HG02678 (cell line): ENCODE results near the gene DLGAP1.
A peak's percentile ranks its signal among the peaks of the same experiment; 100 is the strongest.
"Not testable (repeated sequence)": the region's sequence is repeated elsewhere in the genome, so short reads cannot be mapped to it uniquely, and the experiment has no call there.

Experiments used
- ATAC-seq: cut with Tn5 transposase; IDR thresholded peaks from one replicate; pipeline ENCODE4 v1.9.1; 2021; ENCODE audit warnings: mild to moderate bottlenecking, moderate library complexity; ENCODE audit not compliant: unreplicated experiment

DLGAP1 gene

DNA sequence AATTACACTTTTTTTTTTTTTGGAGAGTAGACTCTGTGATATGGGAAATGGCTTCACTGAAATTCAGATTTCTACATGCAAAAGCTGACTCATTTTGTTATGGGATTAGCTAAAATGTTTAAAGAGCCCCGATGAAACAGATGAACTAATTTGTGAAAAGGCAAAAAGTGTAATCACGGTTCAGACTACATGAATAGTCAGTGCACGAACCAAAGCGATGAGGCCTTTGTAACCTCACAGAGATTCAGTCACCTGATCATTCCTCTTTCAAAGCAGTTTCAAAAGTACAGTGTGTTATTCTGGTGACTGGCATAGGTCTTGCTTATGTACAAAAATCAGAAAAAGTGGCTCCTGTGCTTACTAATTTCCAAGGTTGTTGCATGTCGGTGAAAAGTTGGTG is 960.5 kb downstream of the DLGAP1 start:
- ATAC-seq = no peak

DNA sequence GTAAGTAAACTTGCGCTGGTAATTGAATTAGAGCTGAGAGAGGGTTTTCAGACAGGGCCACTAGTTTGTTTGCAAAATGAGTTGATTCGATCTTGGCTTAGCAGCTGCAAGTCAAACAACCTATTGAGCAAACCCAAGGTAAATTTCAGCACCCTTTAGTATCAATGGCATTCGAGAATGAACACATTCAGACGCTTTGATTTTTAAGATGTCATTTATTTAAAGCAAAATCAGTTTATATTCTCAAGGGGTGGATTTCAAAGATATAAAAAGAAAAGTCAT is 960.9 kb downstream of the DLGAP1 start:
- no peak for ATAC-seq

DNA sequence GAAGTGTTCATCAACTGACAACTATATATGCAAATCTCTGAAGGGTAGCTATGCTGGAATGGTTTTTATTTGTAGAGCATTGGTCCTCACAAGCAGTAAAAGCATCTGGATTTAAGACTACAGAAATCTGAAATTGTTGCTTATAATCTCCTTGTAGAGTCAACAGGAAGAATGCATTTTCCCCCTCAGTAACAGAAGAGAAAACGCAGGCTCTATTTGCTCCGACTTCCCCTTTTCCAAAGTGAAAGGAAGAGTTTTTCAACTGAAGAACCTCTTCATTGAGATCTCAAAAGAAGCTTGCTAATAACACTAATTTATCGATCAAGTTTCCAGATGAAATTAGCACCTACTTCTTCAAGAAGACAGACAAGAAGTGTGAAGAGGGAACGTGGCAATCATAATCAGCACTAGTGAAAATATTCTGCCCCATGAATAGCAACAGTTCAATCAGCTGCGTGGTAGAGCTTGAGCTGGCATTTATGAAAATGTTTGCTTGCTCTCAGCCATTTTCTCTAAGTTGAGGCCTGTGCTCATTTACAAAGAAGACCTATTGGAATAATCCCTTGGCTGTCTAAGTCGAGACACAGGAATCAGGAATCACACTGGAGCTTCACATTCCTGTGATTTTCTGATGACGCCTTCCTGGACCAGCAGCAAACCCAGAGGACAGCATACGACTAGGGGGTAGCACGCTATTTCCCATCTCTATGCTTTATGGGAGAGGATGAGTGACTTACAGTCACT is 961.4 kb downstream of the DLGAP1 start:
- ATAC-seq = no peak

DNA sequence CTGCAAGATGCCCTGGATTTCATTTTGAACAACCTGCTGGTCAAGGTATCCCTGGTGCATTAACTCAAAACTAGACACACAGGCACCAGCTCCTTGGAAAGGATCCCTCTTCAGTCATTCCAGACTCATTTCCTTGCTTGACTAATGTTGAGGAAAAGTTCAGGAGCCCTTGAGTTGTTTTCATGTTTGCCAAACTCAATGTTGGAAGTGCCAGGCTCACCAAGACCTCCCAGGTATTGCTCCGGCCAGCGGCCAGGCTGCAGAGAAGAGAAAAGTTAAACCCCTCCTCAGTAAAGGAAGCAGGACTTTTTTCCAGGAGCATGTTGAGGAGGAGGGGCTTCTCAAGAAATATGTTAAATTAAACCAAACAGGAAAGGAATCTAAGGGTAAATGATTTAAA is 962.4 kb downstream of the DLGAP1 start:
- ATAC-seq = no peak

DNA sequence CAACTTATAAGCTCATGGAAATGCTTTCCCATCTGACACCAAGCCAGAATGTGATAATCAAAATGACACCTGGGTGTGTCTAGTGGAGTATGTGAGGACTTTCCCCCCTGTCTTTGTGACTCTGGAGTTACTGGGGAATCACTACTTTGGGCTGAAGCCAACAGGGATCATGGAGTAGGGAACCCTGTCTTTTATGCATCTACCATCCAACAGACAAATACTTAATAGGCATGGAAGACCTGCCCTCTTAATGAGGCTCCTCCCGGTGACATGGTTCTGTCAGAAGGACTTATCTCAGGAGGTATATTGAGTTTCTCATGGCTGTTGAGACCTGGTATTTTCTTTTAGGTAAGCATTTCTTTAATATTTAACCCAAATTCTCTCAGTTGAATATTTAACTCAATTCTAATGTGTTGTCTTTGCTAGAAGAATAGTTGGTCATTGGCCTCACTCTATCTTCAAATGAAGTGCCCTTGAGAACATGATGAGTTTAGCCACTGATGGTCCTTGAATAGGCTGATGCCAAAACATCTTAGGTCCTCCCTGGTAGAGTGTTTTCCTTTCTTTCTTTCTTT is 963.0 kb downstream of the DLGAP1 start:
- ATAC-seq = no peak

DNA sequence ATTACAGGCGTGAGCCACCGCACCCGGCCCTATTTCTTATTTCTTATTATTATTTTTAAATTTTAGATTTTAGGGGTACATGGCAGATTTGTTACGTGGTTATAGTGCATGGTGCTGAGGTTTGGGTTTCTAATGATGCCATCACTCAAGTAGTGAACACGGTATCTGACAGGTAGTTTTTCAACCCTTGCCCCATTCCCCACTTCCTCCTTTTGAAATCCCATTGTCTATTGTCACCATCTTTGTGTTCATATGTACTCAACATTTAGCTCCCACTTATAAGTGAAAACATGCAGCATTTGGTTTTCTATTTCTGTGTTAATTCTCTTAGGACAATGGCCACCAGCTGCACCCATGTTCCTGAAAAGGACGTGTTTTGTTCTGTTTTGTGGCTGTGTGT is 965.6 kb downstream of the DLGAP1 start:
- ATAC-seq = no peak

DNA sequence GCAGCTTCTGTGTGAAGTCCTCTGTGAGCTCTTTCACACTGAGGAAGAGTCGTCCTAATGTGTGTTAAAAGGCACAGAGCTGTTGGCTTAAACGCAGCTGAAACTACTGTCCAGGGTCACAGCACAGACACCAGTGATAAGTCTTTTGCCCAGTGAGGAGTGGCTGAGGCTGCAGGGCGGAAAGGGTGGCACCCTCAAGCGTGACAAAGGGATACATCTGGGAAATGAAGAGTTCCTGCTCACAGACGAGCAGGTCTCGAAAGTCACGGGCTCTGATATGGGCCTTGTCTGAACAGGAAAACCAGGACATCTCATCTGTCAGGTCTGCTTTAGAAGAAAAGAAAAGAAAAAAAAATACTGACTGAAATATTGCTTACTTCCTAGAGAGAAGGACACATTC is 968.6 kb downstream of the DLGAP1 start:
- no peak for ATAC-seq

DNA sequence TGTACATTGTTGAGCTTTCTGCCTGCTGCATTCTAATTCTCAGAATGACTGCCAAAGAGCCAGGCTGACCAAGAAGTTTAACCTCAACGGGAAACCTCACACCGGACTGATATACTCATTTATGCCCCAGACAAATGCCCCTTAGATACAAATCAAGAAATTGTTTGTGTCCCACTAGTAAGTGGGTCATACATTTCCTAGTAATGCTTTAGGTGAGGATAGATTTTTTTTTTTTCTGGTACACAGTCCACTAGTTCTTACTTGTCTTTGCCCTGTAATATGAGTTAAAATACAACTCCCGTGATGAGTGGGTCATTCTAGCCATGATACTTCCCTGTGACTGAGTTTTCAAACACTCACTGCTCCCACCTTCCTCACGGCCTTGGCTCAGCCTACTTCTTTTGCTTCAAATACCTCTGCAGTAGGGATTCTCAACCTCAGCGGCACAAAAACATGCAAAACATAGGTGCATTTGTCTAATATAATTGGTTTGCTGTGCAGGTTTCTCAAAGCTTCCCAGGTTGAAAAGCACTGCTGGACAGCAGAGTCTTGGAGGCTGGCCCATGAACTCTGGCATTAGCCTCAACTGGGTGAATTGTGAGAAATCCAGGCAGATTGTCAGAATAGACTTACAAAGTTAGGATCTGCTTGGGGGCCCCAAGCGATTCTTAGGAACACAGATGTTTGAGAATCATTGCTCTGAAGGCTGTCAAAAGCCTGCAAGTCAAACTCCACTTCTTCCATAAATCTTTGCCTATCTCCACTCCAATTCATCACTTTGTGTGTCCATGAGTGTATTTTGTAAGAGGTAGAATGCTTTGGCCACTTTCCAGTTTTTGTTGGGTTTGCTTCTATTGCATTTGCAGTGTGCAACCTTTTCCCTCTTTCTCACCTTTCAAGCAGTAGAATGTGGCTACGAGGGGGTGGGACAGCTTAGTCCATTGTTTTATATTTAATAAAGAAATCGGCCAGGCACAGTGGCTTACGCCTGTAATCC is 969.7 kb downstream of the DLGAP1 start:
- no peak for ATAC-seq

DNA sequence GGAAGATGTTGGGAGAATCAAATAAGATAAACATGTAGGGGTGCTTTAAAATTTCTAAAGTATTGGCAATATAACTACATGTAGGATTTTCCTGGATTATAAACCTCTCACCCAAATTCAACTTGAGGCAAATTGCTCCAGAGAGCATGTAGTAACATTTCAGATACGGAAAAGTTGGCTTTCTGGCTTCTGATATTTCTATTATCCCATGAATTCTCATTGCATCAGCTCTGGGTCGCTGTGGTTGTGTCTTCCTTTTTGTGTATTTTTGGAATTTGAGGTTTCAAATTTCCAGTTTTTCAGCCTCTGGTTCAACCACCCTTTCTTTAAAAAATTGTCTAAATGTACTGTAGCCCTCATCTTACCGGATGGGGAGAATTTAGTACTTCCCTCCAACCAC is 972.8 kb downstream of the DLGAP1 start:
- no peak for ATAC-seq

DNA sequence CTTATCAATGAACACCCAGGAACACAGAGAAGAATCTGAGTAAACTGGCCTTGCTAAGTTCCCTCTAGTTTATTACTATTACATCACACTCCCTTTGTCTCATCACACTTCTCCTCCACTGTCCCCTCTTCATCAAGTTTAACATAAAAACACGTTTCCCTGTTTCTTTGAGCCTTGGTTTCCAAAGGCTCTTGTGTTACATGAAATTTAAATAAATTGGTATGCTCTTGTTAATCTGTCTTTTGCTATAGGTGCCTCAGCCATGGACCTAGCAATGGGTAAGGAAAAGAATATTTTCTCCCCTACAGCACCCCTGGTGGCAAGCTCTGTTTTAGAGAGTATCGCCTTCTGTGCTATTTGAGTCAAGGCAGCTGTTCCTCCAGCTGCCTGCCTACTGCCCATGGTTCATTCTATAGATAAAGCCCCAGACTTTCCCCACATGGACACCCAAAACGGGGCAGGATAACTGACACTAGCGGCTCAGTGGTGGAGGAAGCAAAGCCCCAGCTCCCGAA is 973.4 kb downstream of the DLGAP1 start:
- peak; percentile 70 for ATAC-seq

DNA sequence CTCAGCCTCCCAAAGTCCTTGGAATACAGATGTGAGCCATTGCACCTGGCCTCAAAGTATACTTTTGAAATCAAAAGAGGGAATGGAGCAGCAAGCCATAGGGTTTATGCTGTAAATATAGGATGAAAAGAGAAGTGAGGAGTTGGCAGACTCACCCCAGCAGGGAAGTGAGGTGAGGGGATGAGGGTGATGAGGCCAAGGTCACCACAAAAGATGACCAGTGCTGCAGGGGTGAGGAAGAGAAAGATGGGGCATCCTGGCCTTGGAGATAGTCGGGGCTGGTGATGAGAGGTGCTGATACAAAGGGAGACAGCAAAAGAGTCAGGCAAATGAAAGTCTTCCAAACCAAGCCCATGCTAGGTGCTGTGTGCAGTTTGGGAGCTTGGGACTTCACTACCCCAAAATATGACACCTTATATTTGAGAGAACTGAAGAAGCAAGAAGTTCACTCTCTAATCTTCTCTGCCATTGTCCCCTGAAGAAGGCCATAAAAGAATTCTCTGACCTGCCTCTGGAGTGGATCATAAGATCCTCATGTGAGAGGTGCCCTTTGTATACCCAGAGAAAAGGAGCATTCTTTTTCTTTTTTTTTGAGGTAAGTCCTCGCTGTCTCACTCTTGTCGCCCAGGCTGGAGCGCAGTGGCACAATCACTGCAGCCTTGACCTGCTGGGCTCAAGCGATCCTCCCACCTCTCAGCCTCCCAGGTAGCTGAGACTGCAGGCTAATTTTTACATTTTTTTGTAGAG is 974.1 kb downstream of the DLGAP1 start:
- no peak for ATAC-seq

DNA sequence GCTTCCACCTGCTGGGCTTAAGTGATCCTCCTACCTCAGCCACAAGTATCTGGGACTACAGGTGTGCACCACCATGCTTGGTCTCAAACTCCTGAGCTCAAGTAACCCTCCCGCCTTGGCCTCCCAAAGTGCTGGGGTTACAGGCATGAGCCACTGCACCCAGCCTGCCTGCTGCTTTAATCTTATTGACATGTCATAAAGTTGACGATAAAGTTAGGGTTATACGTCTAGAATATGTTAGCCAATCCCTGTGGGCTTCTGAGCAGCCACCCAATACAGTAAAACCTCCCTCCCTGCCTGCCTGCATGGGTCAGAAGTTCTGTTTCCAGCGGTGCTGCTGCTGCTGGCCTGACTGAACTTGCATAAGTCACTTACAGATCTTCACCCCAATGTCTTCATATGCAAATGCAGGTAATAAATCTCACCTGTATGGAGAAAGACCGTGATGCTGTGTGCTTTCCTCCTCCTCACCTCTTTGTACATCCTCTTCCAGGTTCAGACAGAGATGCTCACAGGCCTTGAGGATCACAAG is 975.1 kb downstream of the DLGAP1 start:
- no peak for ATAC-seq

DNA sequence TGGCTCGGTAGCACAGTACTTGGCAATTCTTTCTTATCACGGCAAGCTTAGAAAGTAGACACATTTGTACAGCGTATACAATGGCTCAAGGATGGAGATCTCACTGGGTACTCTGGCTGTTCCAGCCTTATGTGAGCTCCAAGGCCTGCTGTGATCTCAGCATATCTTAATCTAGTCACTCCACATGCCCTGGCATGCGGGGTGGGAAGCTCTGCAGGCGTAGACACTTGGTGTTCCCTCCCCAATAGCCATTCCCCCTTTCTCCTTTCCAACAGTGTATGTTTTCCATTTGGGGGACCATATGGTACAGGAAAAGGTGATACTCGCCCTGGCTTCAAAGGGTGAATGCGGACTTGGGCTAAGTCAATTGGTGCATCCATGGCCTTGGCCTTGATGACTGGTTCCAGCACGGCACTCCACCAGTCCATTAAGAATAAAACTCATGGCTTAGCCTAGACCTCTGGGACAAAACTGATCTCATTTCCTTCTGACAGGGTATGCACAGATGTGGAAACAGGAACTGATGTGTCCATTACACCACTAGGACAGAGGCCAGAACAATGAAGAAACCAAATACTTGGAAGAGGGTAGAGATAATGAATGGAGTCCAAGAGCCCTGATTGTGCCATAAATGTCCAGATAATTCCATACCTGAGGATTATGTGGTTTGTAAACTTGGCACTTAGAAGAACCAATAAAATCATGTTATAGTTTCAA is 976.7 kb downstream of the DLGAP1 start:
- no peak for ATAC-seq

DNA sequence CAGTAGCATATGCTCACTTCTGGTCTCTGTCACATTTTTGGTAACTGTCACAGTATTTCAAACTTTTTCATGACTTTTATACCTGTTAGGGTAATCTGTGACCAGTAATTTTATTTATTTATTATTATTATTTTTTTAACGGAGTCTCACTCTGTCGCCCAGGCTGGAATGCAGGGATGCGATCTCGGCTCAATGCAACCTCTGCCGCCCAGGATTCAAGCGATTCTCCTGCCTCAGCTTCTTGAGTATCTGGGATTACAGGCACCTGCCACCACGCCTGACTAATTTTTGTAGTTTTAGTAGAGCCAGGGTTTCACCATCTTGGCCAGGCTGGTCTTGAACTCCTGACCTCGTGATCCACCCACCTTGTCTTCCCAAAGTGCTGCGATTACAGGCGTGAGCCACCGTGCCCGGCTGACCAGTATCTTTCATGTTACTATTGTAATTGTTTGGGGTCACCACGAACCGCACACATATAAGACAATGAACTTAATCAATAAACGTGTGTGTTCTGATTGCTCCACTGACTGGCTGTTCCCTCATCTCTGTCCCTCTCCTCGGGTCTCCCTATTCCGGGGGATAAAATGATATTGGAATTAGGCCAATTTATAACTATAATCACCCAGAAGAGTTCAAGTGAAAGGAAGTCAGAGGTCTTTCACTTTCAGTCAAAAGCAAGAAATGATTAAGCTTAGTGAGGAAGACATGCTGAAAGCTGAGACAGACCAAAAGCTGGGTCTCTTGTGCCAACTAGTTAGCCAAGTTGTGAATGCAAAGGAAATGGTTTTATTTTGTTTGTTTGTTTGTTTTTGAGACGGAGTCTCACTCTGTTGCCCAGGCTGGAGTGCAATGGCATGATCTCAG is 982.2 kb downstream of the DLGAP1 start:
- ATAC-seq = peak; percentile 89

DNA sequence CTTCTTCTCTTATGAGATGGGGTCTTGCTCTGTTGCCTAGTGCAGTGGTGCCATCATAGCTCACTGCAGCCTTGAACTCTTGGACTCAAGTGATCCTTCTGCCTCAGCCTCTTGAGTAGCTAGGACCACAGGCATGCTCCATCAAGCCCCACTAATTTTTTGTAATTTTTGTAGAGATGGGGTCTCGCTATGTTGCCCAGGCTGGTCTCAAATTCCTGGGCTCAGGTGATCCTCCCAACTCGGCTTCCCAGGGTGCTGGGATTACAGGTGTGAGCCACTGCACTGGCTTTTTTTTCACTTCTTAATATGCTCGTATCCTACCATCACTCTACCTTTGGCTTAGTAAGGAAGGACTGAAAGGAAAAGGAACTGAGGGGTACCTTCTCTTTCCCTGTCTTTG is 983.0 kb downstream of the DLGAP1 start:
- not testable (repeated sequence) for ATAC-seq

DNA sequence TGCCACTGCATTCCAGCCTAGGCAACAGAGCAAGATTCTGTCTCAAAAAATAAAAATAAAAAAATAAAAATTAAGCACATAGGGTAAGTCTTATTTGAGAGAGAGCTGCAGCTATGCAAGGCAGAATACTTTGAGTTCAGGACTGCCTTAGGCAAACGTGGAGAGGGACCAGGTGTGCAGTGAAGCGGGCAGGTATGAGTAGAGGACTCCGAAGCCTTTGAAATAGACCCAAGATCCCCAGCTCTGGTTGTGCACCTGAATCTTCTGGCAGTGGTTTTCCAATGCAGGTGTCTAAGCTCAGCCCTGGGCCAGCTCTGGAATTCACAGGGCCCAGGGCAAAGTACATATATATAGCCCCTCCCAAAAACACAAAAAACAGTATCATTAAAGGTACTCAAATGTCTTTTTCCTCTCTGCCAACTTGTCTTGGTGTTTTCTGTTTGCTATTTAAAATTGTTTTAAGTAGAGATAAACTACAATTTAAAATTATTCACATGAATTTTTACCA is 983.9 kb downstream of the DLGAP1 start:
- no peak for ATAC-seq

DNA sequence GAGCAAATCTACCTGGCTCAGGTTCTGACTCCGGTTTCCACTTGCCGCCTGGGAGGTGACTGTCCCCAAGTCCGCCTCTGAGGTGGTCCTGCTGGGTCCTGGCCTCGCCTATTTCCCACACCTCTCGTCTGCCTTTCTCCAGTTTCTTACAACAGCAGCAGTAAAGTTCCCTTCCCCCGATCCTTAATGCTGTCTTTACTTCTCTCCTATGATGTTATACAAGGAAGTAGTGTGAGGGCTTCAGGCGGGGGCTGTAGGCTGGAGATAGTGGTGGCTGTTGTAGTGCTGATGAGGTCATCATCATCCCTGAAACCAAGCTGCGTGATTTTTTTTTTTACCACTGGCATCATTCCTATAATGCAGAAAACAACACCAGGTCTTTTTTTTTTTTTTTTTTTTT is 986.3 kb downstream of the DLGAP1 start:
- ATAC-seq = no peak

DNA sequence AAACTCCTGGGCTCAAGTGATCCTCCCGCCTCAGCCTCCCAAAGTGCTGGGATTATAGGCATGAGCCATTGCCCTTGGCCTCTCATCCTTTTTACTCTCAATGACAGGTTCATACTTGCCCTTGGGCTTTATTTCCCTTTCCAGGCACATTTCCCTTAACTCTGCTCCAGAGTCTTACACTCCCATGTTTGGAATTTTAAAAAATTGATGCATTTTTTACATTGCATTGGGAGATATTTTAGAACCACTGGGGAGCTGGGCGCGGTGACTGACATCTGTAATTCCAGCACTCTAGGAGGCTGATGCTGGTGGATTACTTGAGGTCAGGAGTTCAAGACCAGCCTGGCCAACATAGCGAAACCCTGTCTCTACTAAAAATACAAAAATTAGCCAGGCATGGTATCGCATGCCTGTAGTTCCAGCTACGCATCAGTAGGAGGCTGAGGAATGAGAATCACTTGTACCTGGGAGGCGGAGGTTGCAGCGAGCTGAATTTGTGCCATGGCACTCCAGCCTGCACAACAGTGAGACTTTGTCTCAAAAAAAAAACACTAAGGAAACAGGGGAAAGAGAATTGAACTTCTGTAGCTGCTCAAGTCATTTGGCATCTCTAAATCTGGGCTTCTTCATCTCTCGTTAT is 986.9 kb downstream of the DLGAP1 start:
- ATAC-seq = no peak
